Measurements from ENCODE around the gene TBX3. TPM values are rescaled to one million over a fixed set of nuclear protein-coding genes. Genes with fewer than 3 reads are reported as not detected.

Gene TBX3
- total RNA-seq, 1 donor from 2014 or later: 11.9 TPM

GRCh38 chr12:114697741-114698565 is 14.0 kb upstream of the TBX3 start:
- intact Hi-C loops (cut with DNase I): loop anchor here (10.0 kb wide), 1 partner anchor 337 kb away; no protein-coding TSS in a partner anchor
- ATAC-seq (no peak), DNase-seq (ENCODE audit: missing footprints) (no peak)

GRCh38 chr12:114697243-114697716 is 13.3 kb upstream of the TBX3 start:
- intact Hi-C loops (cut with DNase I): loop anchor here (10.0 kb wide), 1 partner anchor 338 kb away; no protein-coding TSS in a partner anchor
- DNase-seq (ENCODE audit: missing footprints) (no peak), ATAC-seq (no peak)

DNA sequence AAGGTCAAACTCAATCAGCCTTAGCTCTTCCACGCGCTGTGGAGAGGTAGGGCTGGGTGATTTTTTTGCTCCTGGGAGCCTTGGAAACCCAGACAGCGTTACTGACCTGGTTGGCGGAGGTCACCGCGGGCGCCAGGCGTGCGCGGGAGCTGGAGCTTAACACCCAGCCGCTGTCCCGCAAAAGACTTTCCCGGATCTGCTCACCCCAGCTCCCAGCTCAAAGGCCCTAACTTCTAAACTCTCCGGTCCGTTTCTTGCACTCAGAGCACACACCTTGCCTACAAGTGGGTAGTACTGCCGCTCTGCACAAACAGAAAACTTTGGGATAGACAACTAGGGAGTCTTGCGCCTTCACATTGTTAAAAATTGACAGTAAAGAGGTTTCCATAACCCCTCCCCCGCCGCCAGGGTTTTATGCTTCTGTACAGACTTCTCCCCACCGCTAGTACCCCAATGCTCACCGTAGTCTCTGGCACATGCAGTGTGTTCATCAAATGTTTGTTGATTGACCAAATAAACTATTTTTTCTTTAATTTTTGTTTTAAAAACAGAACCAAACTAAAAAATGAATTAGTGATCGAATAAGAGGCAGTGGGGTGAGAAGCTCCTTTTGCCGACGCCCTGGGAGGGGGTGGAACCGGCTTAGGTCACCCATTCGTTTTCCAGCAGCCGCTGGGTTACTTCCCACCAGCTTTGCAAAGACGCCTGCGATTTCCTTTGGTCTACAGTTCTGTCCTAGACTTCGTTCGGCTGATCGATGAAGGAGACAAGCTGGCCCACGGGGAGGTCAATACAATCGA is 12.7 kb upstream of the TBX3 start:
- intact Hi-C loops (cut with DNase I): loop anchor here (10.0 kb wide), 1 partner anchor 338 kb away; no protein-coding TSS in a partner anchor
- no peak for DNase-seq (ENCODE audit: missing footprints)
- ATAC-seq: no peak

DNA sequence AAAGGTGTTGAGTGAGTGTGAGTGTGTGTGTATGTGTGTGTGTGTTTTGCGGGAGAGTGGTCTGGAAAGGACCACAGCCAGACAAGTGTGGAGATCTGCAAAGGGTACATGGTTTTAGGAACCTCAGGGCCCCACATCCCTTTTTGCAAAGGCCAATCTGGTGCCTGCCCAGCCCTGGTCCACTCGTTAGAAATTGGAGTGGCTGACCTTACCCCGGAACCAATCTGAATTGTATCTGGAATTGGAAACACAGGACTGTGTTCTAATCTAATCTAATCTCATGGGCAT is 11.3 kb upstream of the TBX3 start:
- DNase-seq (ENCODE audit: missing footprints) (no peak), ATAC-seq (no peak)
- intact Hi-C loops (cut with DNase I): loop anchor here (10.0 kb wide), 1 partner anchor 340 kb away; no protein-coding TSS in a partner anchor

- no peak for DNase-seq (ENCODE audit: missing footprints)
- ATAC-seq: no peak
- intact Hi-C loops (cut with DNase I): loop anchor here (10.0 kb wide), 1 partner anchor 340 kb away; no protein-coding TSS in a partner anchor
Measured at GRCh38 chr12:114694436-114695304, 10.7 kb upstream of the TBX3 start.

GRCh38 chr12:114693532-114693931 is 9.6 kb upstream of the TBX3 start:
- DNase-seq (ENCODE audit: missing footprints) (no peak), ATAC-seq (no peak)

GRCh38 chr12:114693059-114693531 is 9.1 kb upstream of the TBX3 start:
- no peak for ATAC-seq
- intact Hi-C loops (cut with DNase I): loop anchor here (10.0 kb wide), 1 partner anchor 342 kb away; no protein-coding TSS in a partner anchor
- DNase-seq (ENCODE audit: missing footprints): no peak

More at GRCh38 chr12:114693532-114693931, 9.6 kb upstream of the TBX3 start:
- intact Hi-C loops (cut with DNase I): loop anchor here (10.0 kb wide), 1 partner anchor 341 kb away; no protein-coding TSS in a partner anchor

DNA sequence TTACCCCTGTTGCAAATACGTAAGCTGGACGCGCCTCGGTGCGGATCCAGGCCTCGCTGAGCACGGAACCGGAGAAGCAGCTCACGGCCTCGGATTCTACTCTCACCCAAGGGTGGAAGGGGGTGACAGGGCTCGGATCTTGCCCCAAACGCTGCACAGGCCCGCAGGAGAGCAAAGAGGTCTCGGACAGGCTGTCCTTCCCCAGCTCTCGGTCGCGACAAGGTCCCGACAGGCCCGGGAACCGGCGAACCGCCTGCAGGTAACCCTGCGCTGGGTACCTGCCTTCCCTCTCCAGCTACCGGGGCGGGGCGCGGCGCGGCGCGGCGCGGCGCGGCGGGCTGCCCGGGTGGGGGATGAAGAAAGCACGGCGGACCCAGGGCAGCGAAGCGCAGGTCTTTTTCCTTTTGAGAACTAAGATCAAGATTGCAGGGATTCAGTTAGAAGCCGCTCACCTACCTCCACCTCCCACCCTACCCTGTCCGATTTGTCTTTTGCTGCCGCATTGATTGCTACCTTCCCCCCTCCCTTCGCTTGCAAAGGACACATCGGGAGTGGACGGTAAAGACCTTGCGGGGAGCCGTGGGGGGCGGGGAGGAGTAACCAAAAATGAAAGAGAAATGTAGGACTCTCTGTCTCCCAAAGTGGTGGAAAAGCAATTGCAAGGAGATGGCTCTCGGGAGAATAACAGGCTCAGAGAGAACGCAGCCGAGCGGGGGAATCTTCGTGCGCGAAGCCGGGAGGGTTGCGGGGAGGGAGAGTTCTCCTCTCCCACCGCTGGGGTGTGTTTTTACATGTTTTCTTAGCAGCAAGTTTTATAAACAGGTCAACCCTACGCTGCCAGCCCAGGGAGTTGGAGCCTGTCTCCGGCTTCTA is 8.4 kb upstream of the TBX3 start:
- no peak for ATAC-seq
- intact Hi-C loops (cut with DNase I): loop anchor here (10.0 kb wide), 1 partner anchor 342 kb away; no protein-coding TSS in a partner anchor
- no peak for DNase-seq (ENCODE audit: missing footprints)

DNA sequence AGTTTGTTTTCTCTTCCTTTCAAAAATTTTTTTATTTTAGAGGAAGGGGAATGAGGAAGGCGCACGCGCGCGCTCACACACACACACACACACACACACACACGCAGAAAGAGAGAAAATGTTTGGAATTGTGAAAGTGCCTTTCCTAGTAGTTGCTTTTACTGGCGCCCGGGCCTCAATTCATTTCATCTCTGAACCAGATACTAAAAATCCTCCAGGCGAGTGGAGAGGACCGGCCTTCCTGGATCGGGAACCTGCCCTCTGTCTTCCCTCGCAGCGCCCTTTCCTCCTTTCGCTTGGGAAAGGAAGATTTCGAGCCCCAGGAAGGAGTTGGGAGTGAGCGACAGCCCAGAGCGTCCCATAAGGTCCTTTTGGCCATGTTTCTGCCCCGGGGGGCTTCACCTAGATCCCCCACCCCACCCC is 7.8 kb upstream of the TBX3 start:
- DNase-seq (ENCODE audit: missing footprints) (no peak), ATAC-seq (no peak)
- intact Hi-C loops (cut with DNase I): loop anchor here (10.0 kb wide), 1 partner anchor 343 kb away; no protein-coding TSS in a partner anchor

- DNase-seq (ENCODE audit: missing footprints) (no peak), ATAC-seq (no peak)
- intact Hi-C loops (cut with DNase I): loop anchor here (10.0 kb wide), 1 partner anchor 344 kb away; no protein-coding TSS in a partner anchor
Measured at GRCh38 chr12:114691196-114691595, 7.2 kb upstream of the TBX3 start.

GRCh38 chr12:114690267-114691135 is 6.5 kb upstream of the TBX3 start:
- intact Hi-C loops (cut with DNase I): loop anchor here (10.0 kb wide), 1 partner anchor 344 kb away; no protein-coding TSS in a partner anchor
- no peak for ATAC-seq

DNA sequence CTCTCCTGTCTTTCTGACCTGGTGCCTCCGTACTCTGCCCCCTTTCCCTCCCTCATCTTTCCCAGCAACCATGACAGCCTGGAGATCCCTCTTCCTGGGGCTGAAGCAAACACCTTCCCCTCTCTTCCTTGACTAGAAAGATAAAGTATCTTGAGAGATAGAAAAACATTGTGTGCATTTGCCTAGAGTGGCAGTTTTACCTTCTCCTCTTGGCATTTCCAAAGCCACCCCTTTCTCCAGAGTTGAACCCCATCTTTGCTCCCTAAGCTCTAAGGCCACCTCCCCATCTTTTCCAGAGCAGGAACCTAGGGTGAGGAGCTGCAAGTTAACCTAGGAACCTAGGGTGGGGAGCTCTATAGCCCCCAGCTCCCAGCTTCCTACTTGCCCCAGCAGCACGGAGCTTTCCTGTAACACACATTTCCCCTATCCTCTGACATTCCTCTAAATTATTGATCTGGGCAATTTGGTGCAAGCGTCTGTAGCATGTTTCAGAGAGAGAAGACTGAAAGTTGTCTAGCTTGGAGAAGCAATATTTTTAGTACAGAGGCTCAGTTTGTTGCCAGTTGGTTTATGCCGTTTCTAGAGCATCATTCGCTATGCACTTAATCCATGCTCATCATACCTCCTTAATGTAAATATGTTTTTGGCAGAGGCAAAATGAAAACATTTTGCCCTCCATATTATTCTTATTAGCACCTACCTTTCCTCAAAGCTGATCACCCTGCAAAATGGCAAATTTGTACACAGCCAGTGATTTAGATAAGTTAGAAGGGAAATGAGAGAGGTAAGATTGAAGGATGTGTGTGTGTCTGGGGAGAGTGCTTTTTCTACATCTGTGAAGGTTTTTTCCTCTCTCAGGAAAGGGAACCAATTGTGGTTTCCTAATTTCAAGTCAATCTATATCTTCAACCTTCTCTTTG is 5.4 kb upstream of the TBX3 start:
- intact Hi-C loops (cut with DNase I): loop anchor here (10.0 kb wide), 1 partner anchor 265 kb away; no protein-coding TSS in a partner anchor
- DNase-seq (ENCODE audit: missing footprints) (no peak), ATAC-seq (no peak)

More at GRCh38 chr12:114690267-114691135, 6.5 kb upstream of the TBX3 start:
- no peak for DNase-seq (ENCODE audit: missing footprints)

- intact Hi-C loops (cut with DNase I): loop anchor here (10.0 kb wide), 1 partner anchor 266 kb away; no protein-coding TSS in a partner anchor
Measured at GRCh38 chr12:114688256-114688845, 4.4 kb upstream of the TBX3 start.

DNA sequence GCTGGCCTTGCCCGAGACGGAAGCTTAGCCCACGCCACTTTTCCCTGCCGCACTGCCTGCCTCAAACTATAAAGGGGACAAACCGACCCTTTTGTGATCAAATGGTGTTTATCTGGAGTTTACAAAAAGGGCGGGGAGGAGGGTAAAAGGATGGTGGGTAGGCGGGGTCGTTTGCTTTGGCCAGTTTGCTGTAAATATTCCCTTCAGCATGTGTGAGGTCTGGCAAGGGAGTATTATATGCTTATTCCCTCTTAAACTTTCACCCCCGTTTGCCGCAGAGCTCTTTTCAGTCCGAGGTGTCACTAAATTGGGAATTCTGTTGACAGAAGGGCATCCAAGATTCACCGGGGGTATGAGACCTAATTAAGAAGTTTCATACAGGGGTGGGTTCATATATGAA is 3.8 kb upstream of the TBX3 start:
- intact Hi-C loops (cut with DNase I): loop anchor here (10.0 kb wide), 1 partner anchor 267 kb away; no protein-coding TSS in a partner anchor
- no peak for DNase-seq (ENCODE audit: missing footprints)
- no peak for ATAC-seq

More at GRCh38 chr12:114688256-114688845, 4.4 kb upstream of the TBX3 start:
- ATAC-seq: no peak
- no peak for DNase-seq (ENCODE audit: missing footprints)
